Measurements from ENCODE around the gene PPP2R2C. TPM values are rescaled to one million over a fixed set of nuclear protein-coding genes. Genes with fewer than 3 reads are reported as not detected.

The PPP2R2C gene
- total and polyA plus RNA-seq, 9 of the 15 experiments (the other 6 are each of a cell fraction or from before 2014, with no cell fraction given): 0.04 to 0.06 TPM; not detected in 7

GRCh38 chr4:6277139-6277802 lies 195.1 kb downstream of the PPP2R2C start:
- Histone ChIP-seq H3K9ac (ENCODE audit: insufficient read depth in 1 of 2, low read depth in 2 of 2, low read length in 2 of 2) (no peak overlapping the region; a peak in 1 of 4 replicates), H3K79me2 (ENCODE audit: control insufficient read depth, insufficient read depth, low read length) (no peaks in the 10 kb centered on the region), H3K4me2 (ENCODE audit: insufficient read depth, low read length) (no peak overlapping the region), H3K9me1 (ENCODE audit: control insufficient read depth, insufficient read depth, low read length) (no peaks in the 10 kb centered on the region), H2AFZ (ENCODE audit: low read depth, low read length) (no peak overlapping the region), H3K9me3 (replicated peaks; ENCODE audit: control insufficient read depth, insufficient read depth, low read depth, low read length) (no peaks in the 10 kb centered on the region), H3K27ac (ENCODE audit: extremely low read depth, low read depth, low read length) (no peak overlapping the region), H3K4me1 (replicated peaks in 1 of 2; ENCODE audit: control insufficient read depth in 2 of 2, insufficient read depth in 2 of 2, low read length in 2 of 2) (peaks cover 0 to 5% of the 10 kb centered on the region in 2 experiments; a peak in 2 of 5 replicates), H3K27me3 (ENCODE audit: control insufficient read depth in 2 of 2, insufficient read depth in 2 of 2, low read length in 2 of 2) (peaks cover 3 to 75% of the 10 kb centered on the region in 2 experiments; a peak in 3 of 5 replicates), H3K4me3 (no peak overlapping the region), H3K36me3 (ENCODE audit: control insufficient read depth, insufficient read depth, low read length) (no peaks in the 10 kb centered on the region), H4K20me1 (replicated peaks; ENCODE audit: control insufficient read depth, insufficient read depth, low read length) (0 out of 2 replicates have a peak, but pooled peaks cover 11% of the 10 kb centered on the region)
- ChIA-PET POLR2A (interaction anchor here (0.6 to 1.4 kb wide), 3 partner anchors 13 to 43 kb away, joined by 3 to 5 read pairs (median 3); no protein-coding TSS in a partner anchor), CTCF (ENCODE audit: low intra/inter-chr PET ratio) (no interaction called here)
- no TSS peak for BruUV-seq (replicated peaks)
- FAIRE-seq: no peak
- ATAC-seq: no peak
- TF ChIP-seq MBD1 (CRISPR knock-in tag; IDR thresholded peaks at IDR 0.05) (no peak), ETV6 (IDR thresholded peaks at IDR 0.05; ENCODE audit: borderline replicate concordance in 1 of 2, low read depth in 2 of 2, low read length in 1 of 2) (no peak), ETV6 (CRISPR knock-in tag; IDR thresholded peaks at IDR 0.05; ENCODE audit: borderline replicate concordance) (no peak), FOXA3 (CRISPR knock-in tag; conservative IDR thresholded peaks at IDR 0.05 in 1 of 2, IDR thresholded peaks at IDR 0.05 in 1 of 2) (no peak), KDM5B (IDR thresholded peaks at IDR 0.05; ENCODE audit: insufficient replicate concordance, low read depth, low read length) (no peak), NFIC (IDR thresholded peaks at IDR 0.05) (no peak), MCM5 (IDR thresholded peaks at IDR 0.05; ENCODE audit: low read depth) (no peak)
- in situ Hi-C loops (cut with MboI) (no loop called here), intact Hi-C loops (cut with micrococcal nuclease) (no loop called here)
- WGBS (ENCODE audit: insufficient coverage, low coverage, missing lambda C conversion rate): 3% methylated on average over 24 of the region's 24 CpGs
- DNase-seq (ENCODE audit: extremely low read depth in 1 of 4, low spot score in 3 of 4): no peak
